Cardiac fibroblast (primary cell): ENCODE results near the gene EYS.

Experiments used
- DNase-seq, 2 donors: peaks; one replicate each; pipeline versions ENCODE4 v3.0.0 to v3.0.0-alpha.2; 2010; ENCODE audit warnings: low read depth in 2 of 2
- H3K4me3 ChIP-seq, 2 donors: replicated peaks in 1 of 2; 1 replicate in 1 of 2; 2 replicates in 1 of 2; pipeline ENCODE4 v1.5.1; 2011; ENCODE audit warnings: low read depth in 2 of 2, low read length in 2 of 2, mild to moderate bottlenecking in 2 of 2, moderate library complexity in 1 of 2
- CTCF ChIP-seq: IDR thresholded peaks from one replicate; pipeline ENCODE4 v1.5.1; 2011; ENCODE audit warnings: low read depth, mild to moderate bottlenecking, low read length, inconsistent platforms

EYS gene

GRCh38 chr6:64221776-64222175 is 1485.2 kb downstream of the EYS start:
- no peak for TF ChIP-seq CTCF
- H3K4me3 ChIP-seq: no peak overlapping the region
- DNase-seq: peak; percentile 27

GRCh38 chr6:64220801-64221200 is 1486.2 kb downstream of the EYS start:
- no peak for DNase-seq
- no peak overlapping the region for H3K4me3 ChIP-seq
- TF ChIP-seq CTCF: no peak

DNA sequence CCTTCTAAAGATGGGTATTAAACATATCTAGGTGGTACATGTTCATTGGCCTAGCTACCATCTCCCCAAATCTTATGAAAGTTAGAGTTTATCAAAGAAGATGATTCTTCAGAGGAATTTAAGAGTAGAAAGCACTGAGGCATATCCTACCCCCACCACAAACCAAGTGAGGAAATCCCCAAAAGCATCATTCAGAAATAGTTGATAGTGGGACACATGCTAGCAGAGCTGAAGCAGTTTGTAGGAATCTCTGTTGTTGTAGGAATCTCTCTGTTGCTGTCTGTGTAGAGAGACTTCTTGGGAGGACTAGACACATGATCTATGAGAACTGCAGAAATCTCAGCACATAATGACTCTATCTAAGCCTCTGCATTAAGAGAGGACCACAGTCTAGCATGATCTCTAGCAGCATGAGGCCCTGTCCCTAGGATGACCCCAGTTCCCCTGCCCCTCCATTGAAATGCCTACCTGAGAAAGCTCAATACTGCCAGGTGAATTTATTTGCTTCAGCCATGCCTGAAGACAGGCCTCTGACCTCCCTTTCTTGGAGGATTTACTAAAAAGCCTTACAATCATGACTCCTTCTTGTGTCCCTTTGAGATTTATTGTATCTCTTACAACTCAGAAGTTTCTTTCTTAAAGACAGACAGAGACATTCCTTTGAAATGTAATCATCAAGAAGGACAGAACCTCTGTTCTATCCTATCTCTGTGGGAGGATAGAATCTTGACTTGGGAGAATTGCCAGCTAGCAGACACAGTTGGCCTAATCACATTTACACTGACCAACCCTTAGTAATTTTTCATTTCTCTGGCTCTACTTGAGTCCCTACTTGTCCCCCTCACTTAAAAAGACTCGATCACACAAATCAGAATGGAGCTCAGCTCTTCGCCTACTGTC is 1489.1 kb downstream of the EYS start:
- no peak for TF ChIP-seq CTCF
- DNase-seq: peak; percentile 49 to 54
- no peak overlapping the region for H3K4me3 ChIP-seq

DNA sequence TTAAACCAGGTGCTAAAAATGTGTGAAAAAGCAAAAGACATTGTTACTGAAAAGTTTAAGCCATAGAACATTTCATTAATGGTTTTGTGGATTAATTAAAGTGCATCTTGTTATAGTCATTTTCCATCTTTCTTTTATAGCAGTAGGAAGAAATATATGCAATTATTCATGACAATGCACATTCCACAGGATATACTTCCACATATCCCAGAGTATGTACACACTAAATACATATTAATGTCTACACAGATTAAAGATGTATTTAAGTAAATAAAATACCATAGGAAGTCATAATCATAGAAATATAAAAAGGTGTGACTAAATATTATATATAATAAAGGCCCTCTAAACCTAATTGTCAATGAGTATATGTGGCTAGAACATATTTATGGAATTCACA is 1492.7 kb downstream of the EYS start:
- TF ChIP-seq CTCF: no peak

GRCh38 chr6:64213697-64214096 is 1493.3 kb downstream of the EYS start:
- DNase-seq: no peak
- no peak for TF ChIP-seq CTCF
- H3K4me3 ChIP-seq: no peak overlapping the region

More for the DNA sequence above, 1492.7 kb downstream of the EYS start:
- H3K4me3 ChIP-seq: no peak overlapping the region
- no peak for DNase-seq

DNA sequence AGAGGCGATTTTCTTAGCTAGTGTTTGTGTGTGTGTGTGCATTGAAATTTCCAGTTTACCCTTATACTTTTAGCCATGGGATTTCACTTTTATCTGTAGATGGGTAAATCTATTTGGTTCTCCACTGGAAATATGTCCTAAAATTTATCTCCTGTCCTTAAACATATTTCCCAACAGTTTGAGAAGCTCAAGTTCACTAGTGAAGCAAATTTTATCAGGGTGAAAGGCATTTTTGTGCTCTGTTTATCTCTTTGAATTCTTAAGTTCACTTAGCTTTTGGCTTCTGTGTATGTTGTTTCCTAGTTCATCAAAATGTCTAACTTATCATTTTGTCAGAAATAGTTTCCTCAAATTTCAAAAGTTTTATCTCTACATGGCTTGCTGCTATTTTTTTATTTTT is 1509.8 kb downstream of the EYS start:
- DNase-seq: no peak
- no peak for TF ChIP-seq CTCF
- no peak overlapping the region for H3K4me3 ChIP-seq
